Keratinocyte (primary cell): ENCODE measurements around the gene RPL13. TPM values are rescaled to one million over a fixed set of nuclear protein-coding genes. Genes with fewer than 3 reads are reported as not detected.

Source experiments
- DNase-seq: peaks from one replicate; pipeline ENCODE4 v3.0.0-alpha.2; 2011; ENCODE audit warnings: low read depth, missing footprints, low spot score
- FAIRE-seq: peaks from 2 replicates; lab custom pipeline; 2011; peaks lifted over from hg19 to GRCh38; lab: Jason Lieb, UNC
- H2AFZ ChIP-seq: 2 replicates; pipeline ENCODE4 v1.6.0; 2012; ENCODE audit warnings: low read length, control low read depth, inconsistent platforms; ENCODE audit not compliant: control insufficient read depth
- H3K27ac ChIP-seq: 2 replicates; pipeline ENCODE4 v1.5.1; 2011; ENCODE audit warnings: low read length; ENCODE audit not compliant: control insufficient read depth, insufficient read depth
- H3K27me3 ChIP-seq: 3 replicates; pipeline ENCODE4 v1.6.0; 2011; ENCODE audit warnings: low read length; ENCODE audit not compliant: control insufficient read depth, insufficient read depth; ENCODE audit errors: extremely low read depth
- H3K36me3 ChIP-seq, 2 experiments: 2 replicates in 1 of 2; 3 replicates in 1 of 2; pipeline ENCODE4 v1.5.1; 2011; ENCODE audit warnings: low read length in 2 of 2, mild to moderate bottlenecking in 1 of 2; ENCODE audit not compliant: control insufficient read depth in 2 of 2, insufficient read depth in 2 of 2; ENCODE audit errors: extremely low read depth in 1 of 2
- H3K4me1 ChIP-seq: 3 replicates; pipeline ENCODE4 v1.5.1; 2011; ENCODE audit warnings: low read length; ENCODE audit not compliant: control insufficient read depth, insufficient read depth; ENCODE audit errors: extremely low read depth
- H3K4me2 ChIP-seq: 3 replicates; pipeline ENCODE4 v1.6.0; 2011; ENCODE audit warnings: low read depth, low read length; ENCODE audit not compliant: control insufficient read depth, insufficient read depth; ENCODE audit errors: extremely low read depth
- H3K4me3 ChIP-seq, 3 experiments: fragments of 200-600 bp in 1 of 3; sonication (generic) in 1 of 3; 2 replicates in 2 of 3; 3 replicates in 1 of 3; pipeline ENCODE4 v1.5.1; 2011 to 2016; ENCODE audit warnings: low read length in 3 of 3, mild to moderate bottlenecking in 3 of 3, control low read depth in 2 of 3, inconsistent platforms in 1 of 3, low read depth in 1 of 3, mixed read lengths in 1 of 3, mixed run types in 1 of 3, moderate library complexity in 1 of 3; ENCODE audit not compliant: control insufficient read depth in 2 of 3, insufficient read depth in 2 of 3; ENCODE audit errors: extremely low read depth in 1 of 3
- H3K79me2 ChIP-seq: 2 replicates; pipeline ENCODE4 v1.6.0; 2012; ENCODE audit warnings: low read length; ENCODE audit not compliant: control insufficient read depth, insufficient read depth
- H3K9ac ChIP-seq: 3 replicates; pipeline ENCODE4 v1.6.0; 2011; ENCODE audit warnings: low read length; ENCODE audit not compliant: control insufficient read depth, insufficient read depth; ENCODE audit errors: extremely low read depth
- H3K9me1 ChIP-seq: 3 replicates; pipeline ENCODE4 v1.6.0; 2011; ENCODE audit warnings: low read length; ENCODE audit not compliant: control insufficient read depth, insufficient read depth; ENCODE audit errors: extremely low read depth
- H3K9me3 ChIP-seq: 2 replicates; pipeline ENCODE4 v1.5.1; 2012; ENCODE audit warnings: low read depth, low read length; ENCODE audit not compliant: control insufficient read depth
- H4K20me1 ChIP-seq: 3 replicates; pipeline ENCODE4 v1.6.0; 2011; ENCODE audit warnings: low read length; ENCODE audit not compliant: control insufficient read depth, insufficient read depth; ENCODE audit errors: extremely low read depth
- EZH2 ChIP-seq: IDR thresholded peaks from one replicate; pipeline ENCODE4 v1.6.1; 2012; ENCODE audit warnings: inconsistent platforms, mild to moderate bottlenecking, low read length, moderate library complexity
- dilution Hi-C: fragments of 300-500 bp; cut with MboI; formaldehyde crosslinking; loops from one replicate; pipeline ENCODE4 v1.7.0; 2020; ENCODE audit warnings: low sequenced_read_pairs; ENCODE audit not compliant: extremely low pct_ligation_motif_present
- polyA plus RNA-seq, 5 experiments: library from polyadenylated mRNA; depleted of rRNA in 3 of 5; stranded (reverse) in 3 of 5; stranded (forward) in 1 of 5; unstranded in 1 of 5; fragments of >200 nt; gene quantifications; 1 replicate in 1 of 5; 2 replicates in 3 of 5; 3 replicates in 1 of 5; pipeline versions ENCODE4 v1.2.1 to v1.2.3, GENCODE V29; 2011 to 2012; ENCODE audit warnings: missing spikeins in 2 of 5, low read depth in 1 of 5, low replicate concordance in 1 of 5
- TF ChIP-seq, protein P1 (sequence below), 3 experiments: IDR thresholded peaks in 1 of 3; conservative IDR thresholded peaks in 1 of 3; optimal IDR thresholded peaks in 1 of 3; 2 replicates in 2 of 3; 3 replicates in 1 of 3; pipeline versions ENCODE3 to v1.5.1; 2011; ENCODE audit warnings: low read length in 3 of 3, mild to moderate bottlenecking in 3 of 3, moderate library complexity in 2 of 3, control low read depth in 1 of 3, inconsistent platforms in 1 of 3; ENCODE audit not compliant: insufficient read depth in 2 of 3; ENCODE audit errors: extremely low read depth in 1 of 3

RPL13 gene
- polyA plus RNA-seq, 1 donor (not counting 4 experiments of a cell fraction or from before 2014, with no cell fraction given), result 2,095 TPM

DNA sequence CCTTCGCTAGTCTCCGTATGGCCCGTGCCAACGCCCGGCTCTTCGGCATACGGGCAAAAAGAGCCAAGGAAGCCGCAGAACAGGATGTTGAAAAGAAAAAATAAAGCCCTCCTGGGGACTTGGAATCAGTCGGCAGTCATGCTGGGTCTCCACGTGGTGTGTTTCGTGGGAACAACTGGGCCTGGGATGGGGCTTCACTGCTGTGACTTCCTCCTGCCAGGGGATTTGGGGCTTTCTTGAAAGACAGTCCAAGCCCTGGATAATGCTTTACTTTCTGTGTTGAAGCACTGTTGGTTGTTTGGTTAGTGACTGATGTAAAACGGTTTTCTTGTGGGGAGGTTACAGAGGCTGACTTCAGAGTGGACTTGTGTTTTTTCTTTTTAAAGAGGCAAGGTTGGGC lies 2.5 kb downstream of the RPL13 start:
- Histone ChIP-seq H3K4me3 (peak overlapping the region; percentile 1 to 100 (median 78)), H2AFZ (no peak overlapping the region), H3K9me3 (no peaks in the 10 kb centered on the region), H3K4me2 (peak overlapping the region; percentile 99), H3K9me1 (peaks cover 13% of the 10 kb centered on the region), H3K9ac (peak overlapping the region; percentile 97), H4K20me1 (peaks cover 48% of the 10 kb centered on the region), H3K36me3 (peaks cover 20 to 40% of the 10 kb centered on the region in 2 experiments), H3K27me3 (no peaks in the 10 kb centered on the region), H3K4me1 (peaks cover 52% of the 10 kb centered on the region), H3K79me2 (peaks cover 39% of the 10 kb centered on the region), H3K27ac (no peak overlapping the region)
- DNase-seq, result no peak
- TF ChIP-seq EZH2, result no peak
- TF ChIP-seq, protein P1, sequence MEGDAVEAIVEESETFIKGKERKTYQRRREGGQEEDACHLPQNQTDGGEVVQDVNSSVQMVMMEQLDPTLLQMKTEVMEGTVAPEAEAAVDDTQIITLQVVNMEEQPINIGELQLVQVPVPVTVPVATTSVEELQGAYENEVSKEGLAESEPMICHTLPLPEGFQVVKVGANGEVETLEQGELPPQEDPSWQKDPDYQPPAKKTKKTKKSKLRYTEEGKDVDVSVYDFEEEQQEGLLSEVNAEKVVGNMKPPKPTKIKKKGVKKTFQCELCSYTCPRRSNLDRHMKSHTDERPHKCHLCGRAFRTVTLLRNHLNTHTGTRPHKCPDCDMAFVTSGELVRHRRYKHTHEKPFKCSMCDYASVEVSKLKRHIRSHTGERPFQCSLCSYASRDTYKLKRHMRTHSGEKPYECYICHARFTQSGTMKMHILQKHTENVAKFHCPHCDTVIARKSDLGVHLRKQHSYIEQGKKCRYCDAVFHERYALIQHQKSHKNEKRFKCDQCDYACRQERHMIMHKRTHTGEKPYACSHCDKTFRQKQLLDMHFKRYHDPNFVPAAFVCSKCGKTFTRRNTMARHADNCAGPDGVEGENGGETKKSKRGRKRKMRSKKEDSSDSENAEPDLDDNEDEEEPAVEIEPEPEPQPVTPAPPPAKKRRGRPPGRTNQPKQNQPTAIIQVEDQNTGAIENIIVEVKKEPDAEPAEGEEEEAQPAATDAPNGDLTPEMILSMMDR (optimal IDR thresholded peaks at IDR 0.05 in 1 of 3, IDR thresholded peaks at IDR 0.05 in 1 of 3, conservative IDR thresholded peaks at IDR 0.05 in 1 of 3; ENCODE audit: extremely low read depth in 1 of 3, insufficient read depth in 2 of 3, low read length in 3 of 3), result no peak
- FAIRE-seq, result no peak
- dilution Hi-C loops, result no loop called here

DNA sequence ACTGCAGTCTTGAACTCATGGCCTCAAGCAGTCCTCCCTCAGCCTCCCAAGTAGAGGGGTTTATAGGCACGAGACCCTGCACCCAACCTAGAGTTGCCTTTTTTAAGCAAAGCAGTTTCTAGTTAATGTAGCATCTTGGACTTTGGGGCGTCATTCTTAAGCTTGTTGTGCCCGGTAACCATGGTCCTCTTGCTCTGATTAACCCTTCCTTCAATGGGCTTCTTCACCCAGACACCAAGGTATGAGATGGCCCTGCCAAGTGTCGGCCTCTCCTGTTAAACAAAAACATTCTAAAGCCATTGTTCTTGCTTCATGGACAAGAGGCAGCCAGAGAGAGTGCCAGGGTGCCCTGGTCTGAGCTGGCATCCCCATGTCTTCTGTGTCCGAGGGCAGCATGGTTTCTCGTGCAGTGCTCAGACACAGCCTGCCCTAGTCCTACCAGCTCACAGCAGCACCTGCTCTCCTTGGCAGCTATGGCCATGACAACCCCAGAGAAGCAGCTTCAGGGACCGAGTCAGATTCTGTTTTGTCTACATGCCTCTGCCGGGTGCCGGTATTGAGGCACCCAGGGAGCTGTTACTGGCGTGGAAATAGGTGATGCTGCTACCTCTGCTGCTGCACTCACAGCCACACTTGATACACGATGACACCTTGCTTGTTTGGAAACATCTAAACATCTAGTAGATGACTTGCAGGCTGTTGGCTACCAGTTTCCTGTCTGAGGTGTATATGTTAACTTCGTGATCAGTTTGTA lies 3.3 kb downstream of the RPL13 start:
- peaks cover 48% of the 10 kb centered on the region for H4K20me1 ChIP-seq
- FAIRE-seq (no peak), DNase-seq (no peak)
- peak overlapping the region; percentile 99 for H3K4me2 ChIP-seq
- peaks cover 20 to 38% of the 10 kb centered on the region in 2 experiments for H3K36me3 ChIP-seq
- H3K27me3 ChIP-seq, result no peaks in the 10 kb centered on the region
- no peaks in the 10 kb centered on the region for H3K9me3 ChIP-seq
- no peak overlapping the region for H2AFZ ChIP-seq
- H3K4me3 ChIP-seq, result peak overlapping the region in 2 of 3 experiments; percentile 25 to 57
- H3K79me2 ChIP-seq, result peaks cover 39% of the 10 kb centered on the region
- peak overlapping the region; percentile 97 for H3K9ac ChIP-seq
- H3K27ac ChIP-seq, result peak overlapping the region; percentile 8
- TF ChIP-seq, protein P1 (optimal IDR thresholded peaks at IDR 0.05 in 1 of 3, IDR thresholded peaks at IDR 0.05 in 1 of 3, conservative IDR thresholded peaks at IDR 0.05 in 1 of 3; ENCODE audit: extremely low read depth in 1 of 3, insufficient read depth in 2 of 3, low read length in 3 of 3), result no peak
- no peak for TF ChIP-seq EZH2
- H3K9me1 ChIP-seq, result peaks cover 13% of the 10 kb centered on the region
- H3K4me1 ChIP-seq, result peaks cover 52% of the 10 kb centered on the region
- dilution Hi-C loops, result no loop called here
